HUES64 (cell line): ENCODE data around the gene TAF9B.
A peak's percentile ranks its signal among the peaks of the same experiment; 100 is the strongest.

ENCODE experiments used
- H3K27ac ChIP-seq: 2 replicates; pipeline ENCODE4 v1.7.0; 2013; ENCODE audit warnings: low read depth, low read length, inconsistent platforms
- H3K27me3 ChIP-seq: 2 replicates; pipeline ENCODE4 v1.6.1; 2013; ENCODE audit warnings: mild to moderate bottlenecking, low read length; ENCODE audit not compliant: insufficient read depth
- H3K36me3 ChIP-seq: 2 replicates; pipeline ENCODE4 v1.6.1; 2013; ENCODE audit warnings: mild to moderate bottlenecking, low read length; ENCODE audit not compliant: insufficient read depth
- H3K4me1 ChIP-seq: 2 replicates; pipeline ENCODE4 v1.6.1; 2013; ENCODE audit warnings: mild to moderate bottlenecking, low read length, moderate library complexity; ENCODE audit not compliant: insufficient read depth
- H3K4me3 ChIP-seq: 2 replicates; pipeline ENCODE4 v1.5.1; 2013; ENCODE audit warnings: mild to moderate bottlenecking, low read length, moderate library complexity
- H3K9ac ChIP-seq: 2 replicates; pipeline ENCODE4 v1.6.1; 2013; ENCODE audit warnings: mild to moderate bottlenecking, low read depth, low read length
- H3K9me3 ChIP-seq: 2 replicates; pipeline ENCODE4 v1.6.1; 2013; ENCODE audit warnings: low read depth, low read length; ENCODE audit not compliant: insufficient read depth
- WGBS: fragments of 150-250, 120-280 bp; methylation state at CpG from one replicate; pipeline ENCODE4 v1.1.7; 2013; ENCODE audit warnings: missing lambda C conversion rate; 5-methylcytosine and 5-hydroxymethylcytosine counted together

TAF9B gene

GRCh38 chrX:78116365-78116764, 23.1 kb downstream of the TAF9B start:
- H3K9me3 ChIP-seq: no peaks in the 10 kb centered on the region
- no peak overlapping the region for H3K9ac ChIP-seq
- H3K36me3 ChIP-seq: peaks cover 99% of the 10 kb centered on the region
- H3K27ac ChIP-seq: no peak overlapping the region
- no peak overlapping the region for H3K4me3 ChIP-seq
- no peaks in the 10 kb centered on the region for H3K27me3 ChIP-seq
- peaks cover 1% of the 10 kb centered on the region; the same call in 1 of the 2 replicates for H3K4me1 ChIP-seq

- no peaks in the 10 kb centered on the region for H3K9me3 ChIP-seq
- no peak overlapping the region for H3K4me3 ChIP-seq
- no peak overlapping the region for H3K27ac ChIP-seq
- no peaks in the 10 kb centered on the region for H3K27me3 ChIP-seq
- peaks cover 91% of the 10 kb centered on the region for H3K36me3 ChIP-seq
- 87% methylated on average over 10 of the region's 10 CpGs for WGBS
- H3K9ac ChIP-seq: no peak overlapping the region
- peaks cover 25% of the 10 kb centered on the region for H3K4me1 ChIP-seq
Observed at GRCh38 chrX:78111140-78111931, 28.1 kb downstream of the TAF9B start.

GRCh38 chrX:78109458-78109857, 30.0 kb downstream of the TAF9B start:
- Histone ChIP-seq H3K4me1 (peaks cover 28% of the 10 kb centered on the region), H3K27ac (no peak overlapping the region)

GRCh38 chrX:78106651-78106986, 32.8 kb downstream of the TAF9B start:
- no peak overlapping the region for H3K27ac ChIP-seq
- no peaks in the 10 kb centered on the region for H3K27me3 ChIP-seq
- WGBS: 100% methylated on average over 1 of the region's 1 CpG
- H3K9me3 ChIP-seq: no peaks in the 10 kb centered on the region
- peaks cover 58% of the 10 kb centered on the region for H3K36me3 ChIP-seq
- H3K4me3 ChIP-seq: peak overlapping the region; percentile 97
- H3K9ac ChIP-seq: 0 out of 2 replicates have a peak overlapping the region, but pooled peaks have one; percentile 39
- H3K4me1 ChIP-seq: peaks cover 28% of the 10 kb centered on the region

More at GRCh38 chrX:78109458-78109857, 30.0 kb downstream of the TAF9B start:
- Histone ChIP-seq H3K4me3 (peak overlapping the region; percentile 13; the same call in 1 of the 2 replicates), H3K27me3 (no peaks in the 10 kb centered on the region), H3K9ac (no peak overlapping the region), H3K36me3 (peaks cover 86% of the 10 kb centered on the region), H3K9me3 (no peaks in the 10 kb centered on the region)
- WGBS: no CpG with 5 or more reads among the region's 2 CpGs

GRCh38 chrX:78105944-78106650, 33.4 kb downstream of the TAF9B start:
- no peak overlapping the region; the same call in 1 of the 2 replicates for H3K27ac ChIP-seq
- no peaks in the 10 kb centered on the region for H3K27me3 ChIP-seq
- H3K36me3 ChIP-seq: peaks cover 52% of the 10 kb centered on the region
- peak overlapping the region; percentile 39 for H3K9ac ChIP-seq
- 76% methylated on average over 10 of the region's 11 CpGs for WGBS
- peak overlapping the region; percentile 97 for H3K4me3 ChIP-seq
- H3K4me1 ChIP-seq: peaks cover 24% of the 10 kb centered on the region
- H3K9me3 ChIP-seq: no peaks in the 10 kb centered on the region

GRCh38 chrX:78104447-78105176, 34.8 kb downstream of the TAF9B start:
- no peaks in the 10 kb centered on the region for H3K27me3 ChIP-seq
- no peaks in the 10 kb centered on the region for H3K9me3 ChIP-seq
- peak overlapping the region; percentile 97 for H3K4me3 ChIP-seq
- peaks cover 22% of the 10 kb centered on the region; the same call in 1 of the 2 replicates for H3K4me1 ChIP-seq
- under 1% methylated on average over 25 of the region's 27 CpGs for WGBS
- H3K9ac ChIP-seq: peak overlapping the region; percentile 94
- peaks cover 40% of the 10 kb centered on the region for H3K36me3 ChIP-seq
- peak overlapping the region; percentile 92 for H3K27ac ChIP-seq

GRCh38 chrX:78103623-78104446, 35.6 kb downstream of the TAF9B start, which contains the start of gene PGK1:
TSS of gene PGK1 (plus strand) at chrX:78104248. CDS start at chrX:78104341, 93 bp downstream.
- Histone ChIP-seq H3K9ac (peak within 1 kb of the TSS; percentile 94), H3K4me3 (peak within 1 kb of the TSS; percentile 97), H3K4me1 (peaks cover 19% of the 10 kb centered on the region; the same call in 1 of the 2 replicates), H3K27me3 (no peaks in the 10 kb centered on the region), H3K36me3 (peaks cover 35% of the 10 kb centered on the region), H3K9me3 (no peaks in the 10 kb centered on the region), H3K27ac (peak within 1 kb of the TSS; percentile 92)
- under 1% methylated on average over 72 of the region's 72 CpGs for WGBS

- H3K4me1 ChIP-seq: peaks cover 12% of the 10 kb centered on the region; the same call in 1 of the 2 replicates
- 93% methylated on average over 21 of the region's 23 CpGs for WGBS
- H3K4me3 ChIP-seq: peak overlapping the region; percentile 97
- peaks cover 30% of the 10 kb centered on the region for H3K36me3 ChIP-seq
- peak overlapping the region; percentile 64; the same call in 1 of the 2 replicates for H3K9ac ChIP-seq
- no peaks in the 10 kb centered on the region for H3K9me3 ChIP-seq
- H3K27ac ChIP-seq: peak overlapping the region; percentile 82; the same call in 1 of the 2 replicates
- no peaks in the 10 kb centered on the region for H3K27me3 ChIP-seq
Observed at GRCh38 chrX:78103001-78103622, 36.3 kb downstream of the TAF9B start.

GRCh38 chrX:78102091-78102490, 37.4 kb downstream of the TAF9B start:
- no peaks in the 10 kb centered on the region for H3K27me3 ChIP-seq
- H3K9me3 ChIP-seq: no peaks in the 10 kb centered on the region
- H3K27ac ChIP-seq: no peak overlapping the region
- 95% methylated on average over 1 of the region's 1 CpG for WGBS
- peaks cover 3% of the 10 kb centered on the region; the same call in 1 of the 2 replicates for H3K4me1 ChIP-seq
- no peak overlapping the region for H3K9ac ChIP-seq
- H3K36me3 ChIP-seq: peaks cover 20% of the 10 kb centered on the region
- no peak overlapping the region for H3K4me3 ChIP-seq

- no peak overlapping the region for H3K4me3 ChIP-seq
- H3K27me3 ChIP-seq: no peaks in the 10 kb centered on the region
- H3K9me3 ChIP-seq: no peaks in the 10 kb centered on the region
- no peaks in the 10 kb centered on the region for H3K36me3 ChIP-seq
- H3K9ac ChIP-seq: no peak overlapping the region
- H3K27ac ChIP-seq: no peak overlapping the region
- H3K4me1 ChIP-seq: no peaks in the 10 kb centered on the region
Observed at GRCh38 chrX:78098108-78098507, 41.3 kb downstream of the TAF9B start.
